Neural progenitor cell (in vitro differentiated cells): ENCODE results near the gene KPNA5. TPM values are rescaled to one million over a fixed set of nuclear protein-coding genes. Genes with fewer than 3 reads are reported as not detected.
A peak's percentile ranks its signal among the peaks of the same experiment; 100 is the strongest.

ENCODE experiments used
- DNase-seq: peaks from one replicate; pipeline ENCODE4 v3.0.0-alpha.2; 2016; ENCODE audit warnings: low spot score
- H2AFZ ChIP-seq: fragments of 200-600 bp; sonication (generic); replicated peaks from 2 replicates; pipeline ENCODE4 v1.6.1; 2016; ENCODE audit warnings: antibody characterized with exemption
- H3F3A ChIP-seq: fragments of 200-600 bp; sonication (generic); 2 replicates; pipeline ENCODE4 v1.6.1; 2016; ENCODE audit warnings: antibody characterized with exemption, low read depth
- H3K27ac ChIP-seq: fragments of 200-600 bp; sonication (generic); 2 replicates; pipeline ENCODE4 v1.5.1; 2016; ENCODE audit warnings: mild to moderate bottlenecking
- H3K27me3 ChIP-seq: fragments of 200-600 bp; sonication (generic); 2 replicates; pipeline ENCODE4 v1.6.1; 2016; ENCODE audit warnings: mild to moderate bottlenecking, moderate library complexity
- H3K36me3 ChIP-seq: fragments of 200-600 bp; sonication (generic); 2 replicates; pipeline ENCODE4 v1.5.1; 2016
- H3K4me1 ChIP-seq: fragments of 200-600 bp; sonication (generic); 2 replicates; pipeline ENCODE4 v1.6.1; 2016; ENCODE audit warnings: mixed run types
- H3K4me2 ChIP-seq: fragments of 200-600 bp; sonication (generic); 2 replicates; pipeline ENCODE4 v1.6.1; 2016
- H3K4me3 ChIP-seq: fragments of 200-600 bp; sonication (generic); 2 replicates; pipeline ENCODE4 v1.5.1; 2016
- H3K79me2 ChIP-seq: fragments of 200-600 bp; sonication (generic); 2 replicates; pipeline ENCODE4 v1.6.1; 2016; ENCODE audit warnings: low read depth
- H3K9ac ChIP-seq: fragments of 200-600 bp; sonication (generic); 2 replicates; pipeline ENCODE4 v1.6.1; 2016
- H3K9me3 ChIP-seq: fragments of 200-600 bp; sonication (generic); 2 replicates; pipeline ENCODE4 v1.5.1; 2016; ENCODE audit warnings: low read depth
- H4K20me1 ChIP-seq: fragments of 200-600 bp; sonication (generic); 2 replicates; pipeline ENCODE4 v1.6.1; 2016; ENCODE audit warnings: low read depth
- H3K27ac Mint-ChIP-seq: 3 replicates; pipeline ENCODE4 v1.8.0; 2021; ENCODE audit warnings: mixed read lengths
- H3K27me3 Mint-ChIP-seq: 2 replicates; pipeline ENCODE4 v1.8.0; 2022; ENCODE audit warnings: low read depth, mild to moderate bottlenecking, inconsistent platforms, moderate library complexity, mixed read lengths; ENCODE audit not compliant: insufficient read depth
- H3K36me3 Mint-ChIP-seq: 3 replicates; pipeline ENCODE4 v1.8.0; 2021; ENCODE audit warnings: mixed read lengths
- H3K4me1 Mint-ChIP-seq: 3 replicates; pipeline ENCODE4 v1.8.0; 2021; ENCODE audit warnings: mixed read lengths
- H3K4me3 Mint-ChIP-seq: 3 replicates; pipeline ENCODE4 v1.8.0; 2021; ENCODE audit warnings: mild to moderate bottlenecking, moderate library complexity, mixed read lengths
- H3K9me3 Mint-ChIP-seq: 3 replicates; pipeline ENCODE4 v1.8.0; 2020; ENCODE audit warnings: mixed read lengths
- EZH2 ChIP-seq: fragments of 200-600 bp; sonication (generic); IDR thresholded peaks from 2 replicates; pipeline ENCODE4 v1.6.1; 2017; ENCODE audit warnings: antibody characterized with exemption, mild to moderate bottlenecking, moderate library complexity
- EZH2phosphoT487 ChIP-seq: fragments of 200-600 bp; sonication (generic); IDR thresholded peaks from 2 replicates; pipeline ENCODE4 v1.6.1; 2017; ENCODE audit warnings: antibody characterized with exemption
- total RNA-seq: library from RNA; depleted of rRNA; stranded (reverse); fragments of >200 nt; gene quantifications from 2 replicates; pipeline ENCODE4 v1.2.3, GENCODE V29; 2015; ENCODE audit warnings: low replicate concordance
- TF ChIP-seq, protein P1 (sequence below): fragments of 200-600 bp; sonication (generic); IDR thresholded peaks from 2 replicates; pipeline ENCODE4 v1.5.1; 2017; ENCODE audit warnings: antibody characterized with exemption, mild to moderate bottlenecking

The KPNA5 gene
- total RNA-seq, 1 donor from 2014 or later = 39.9 TPM

- H2AFZ ChIP-seq = peak overlapping the region; percentile 34
- H3K27me3 ChIP-seq = no peaks in the 10 kb centered on the region
- H3K4me1 Mint-ChIP-seq = peaks cover 7% of the 10 kb centered on the region
- H3K9me3 ChIP-seq = no peaks in the 10 kb centered on the region
- no peak for DNase-seq
- no peak overlapping the region for H3K4me2 ChIP-seq
- H3K27ac Mint-ChIP-seq = no peak overlapping the region
- no peak overlapping the region for H3K4me3 ChIP-seq
- TF ChIP-seq EZH2phosphoT487 (no peak), EZH2 (no peak)
- TF ChIP-seq, protein P1, sequence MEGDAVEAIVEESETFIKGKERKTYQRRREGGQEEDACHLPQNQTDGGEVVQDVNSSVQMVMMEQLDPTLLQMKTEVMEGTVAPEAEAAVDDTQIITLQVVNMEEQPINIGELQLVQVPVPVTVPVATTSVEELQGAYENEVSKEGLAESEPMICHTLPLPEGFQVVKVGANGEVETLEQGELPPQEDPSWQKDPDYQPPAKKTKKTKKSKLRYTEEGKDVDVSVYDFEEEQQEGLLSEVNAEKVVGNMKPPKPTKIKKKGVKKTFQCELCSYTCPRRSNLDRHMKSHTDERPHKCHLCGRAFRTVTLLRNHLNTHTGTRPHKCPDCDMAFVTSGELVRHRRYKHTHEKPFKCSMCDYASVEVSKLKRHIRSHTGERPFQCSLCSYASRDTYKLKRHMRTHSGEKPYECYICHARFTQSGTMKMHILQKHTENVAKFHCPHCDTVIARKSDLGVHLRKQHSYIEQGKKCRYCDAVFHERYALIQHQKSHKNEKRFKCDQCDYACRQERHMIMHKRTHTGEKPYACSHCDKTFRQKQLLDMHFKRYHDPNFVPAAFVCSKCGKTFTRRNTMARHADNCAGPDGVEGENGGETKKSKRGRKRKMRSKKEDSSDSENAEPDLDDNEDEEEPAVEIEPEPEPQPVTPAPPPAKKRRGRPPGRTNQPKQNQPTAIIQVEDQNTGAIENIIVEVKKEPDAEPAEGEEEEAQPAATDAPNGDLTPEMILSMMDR = no peak
- no peaks in the 10 kb centered on the region for H3K36me3 Mint-ChIP-seq
- H3F3A ChIP-seq = no peaks in the 10 kb centered on the region
- no peak overlapping the region for H3K4me3 Mint-ChIP-seq
- peaks cover 4% of the 10 kb centered on the region for H3K27me3 Mint-ChIP-seq
- H3K9ac ChIP-seq = no peak overlapping the region
- H3K36me3 ChIP-seq = no peaks in the 10 kb centered on the region
- no peaks in the 10 kb centered on the region for H4K20me1 ChIP-seq
- no peak overlapping the region for H3K27ac ChIP-seq
- H3K9me3 Mint-ChIP-seq = no peaks in the 10 kb centered on the region
- peaks cover 5% of the 10 kb centered on the region for H3K4me1 ChIP-seq
- H3K79me2 ChIP-seq = peaks cover 13% of the 10 kb centered on the region
These were observed 8.7 kb upstream of the KPNA5 start for GRCh38 chr6:116672306-116672705.

DNA sequence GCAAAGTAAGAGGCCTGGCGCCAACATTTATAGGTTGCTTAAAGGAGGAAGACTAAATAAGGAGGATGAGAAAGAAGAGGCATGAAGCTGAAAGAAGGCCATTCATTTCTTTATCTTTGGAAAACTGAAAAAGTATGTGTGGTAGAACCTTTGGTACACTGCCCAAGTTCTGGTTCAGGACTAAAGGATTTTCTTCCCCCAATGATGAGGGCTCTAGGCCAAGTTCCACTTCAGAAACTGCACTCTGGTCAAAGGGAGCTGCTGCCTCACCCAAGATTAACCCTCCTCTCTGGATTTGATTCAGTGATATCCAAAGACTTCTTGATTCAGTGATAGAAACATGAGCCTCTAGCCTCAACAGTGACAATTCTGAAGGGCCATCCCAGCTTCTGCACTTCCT, 5.0 kb upstream of the KPNA5 start:
- H3F3A ChIP-seq = peaks cover 11% of the 10 kb centered on the region
- Mint-ChIP-seq H3K4me1 (peaks cover 3% of the 10 kb centered on the region), H3K9me3 (no peaks in the 10 kb centered on the region), H3K4me3 (no peak overlapping the region), H3K27ac (no peak overlapping the region), H3K36me3 (no peaks in the 10 kb centered on the region), H3K27me3 (peaks cover 6% of the 10 kb centered on the region)
- H3K4me2 ChIP-seq = no peak overlapping the region
- H3K9ac ChIP-seq = no peak overlapping the region
- no peak overlapping the region for H2AFZ ChIP-seq
- no peak overlapping the region for H3K4me3 ChIP-seq
- TF ChIP-seq, protein P1 = no peak
- TF ChIP-seq EZH2 (no peak), EZH2phosphoT487 (no peak)
- no peaks in the 10 kb centered on the region for H4K20me1 ChIP-seq
- no peak for DNase-seq
- H3K27me3 ChIP-seq = no peaks in the 10 kb centered on the region
- no peaks in the 10 kb centered on the region for H3K4me1 ChIP-seq
- H3K9me3 ChIP-seq = no peaks in the 10 kb centered on the region
- no peak overlapping the region for H3K27ac ChIP-seq
- H3K36me3 ChIP-seq = no peaks in the 10 kb centered on the region
- H3K79me2 ChIP-seq = no peaks in the 10 kb centered on the region

- peak overlapping the region; percentile 15 for H3K9ac ChIP-seq
- H3K27ac Mint-ChIP-seq = peak overlapping the region; percentile 65
These were observed 1.3 kb downstream of the KPNA5 start for GRCh38 chr6:116682334-116682712.

More at GRCh38 chr6:116682334-116682712, 1.3 kb downstream of the KPNA5 start:
- Histone ChIP-seq H3K4me1 (peaks cover 20% of the 10 kb centered on the region), H3K4me3 (peak overlapping the region; percentile 93), H3K27ac (no peak overlapping the region), H3K36me3 (no peaks in the 10 kb centered on the region), H3K9me3 (no peaks in the 10 kb centered on the region), H3K4me2 (peak overlapping the region; percentile 93), H3K27me3 (no peaks in the 10 kb centered on the region), H2AFZ (peak overlapping the region; percentile 68), H4K20me1 (peaks cover 21% of the 10 kb centered on the region), H3F3A (peaks cover 20% of the 10 kb centered on the region), H3K79me2 (peaks cover 58% of the 10 kb centered on the region)
- Mint-ChIP-seq H3K27me3 (peaks cover 2% of the 10 kb centered on the region), H3K4me1 (peaks cover 16% of the 10 kb centered on the region), H3K9me3 (no peaks in the 10 kb centered on the region), H3K4me3 (peak overlapping the region; percentile 98), H3K36me3 (peaks cover 16% of the 10 kb centered on the region)
- DNase-seq = peak; percentile 19
- TF ChIP-seq EZH2 = no peak
- TF ChIP-seq, protein P1 = no peak
- no peak for TF ChIP-seq EZH2phosphoT487
